ENCODE results near the gene LRMDA. TPM values are rescaled to one million over a fixed set of nuclear protein-coding genes. Genes with fewer than 3 reads are reported as not detected.

Gene LRMDA
- total and polyA plus RNA-seq, 10 of the 15 experiments (the other 5 are each of a cell fraction or from before 2014, with no cell fraction given) = 0.07 to 0.54 (median 0.29) TPM; not detected in 4

- TF ChIP-seq, protein P1, sequence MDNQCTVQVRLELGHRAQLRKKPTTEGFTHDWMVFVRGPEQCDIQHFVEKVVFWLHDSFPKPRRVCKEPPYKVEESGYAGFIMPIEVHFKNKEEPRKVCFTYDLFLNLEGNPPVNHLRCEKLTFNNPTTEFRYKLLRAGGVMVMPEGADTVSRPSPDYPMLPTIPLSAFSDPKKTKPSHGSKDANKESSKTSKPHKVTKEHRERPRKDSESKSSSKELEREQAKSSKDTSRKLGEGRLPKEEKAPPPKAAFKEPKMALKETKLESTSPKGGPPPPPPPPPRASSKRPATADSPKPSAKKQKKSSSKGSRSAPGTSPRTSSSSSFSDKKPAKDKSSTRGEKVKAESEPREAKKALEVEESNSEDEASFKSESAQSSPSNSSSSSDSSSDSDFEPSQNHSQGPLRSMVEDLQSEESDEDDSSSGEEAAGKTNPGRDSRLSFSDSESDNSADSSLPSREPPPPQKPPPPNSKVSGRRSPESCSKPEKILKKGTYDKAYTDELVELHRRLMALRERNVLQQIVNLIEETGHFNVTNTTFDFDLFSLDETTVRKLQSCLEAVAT (IDR thresholded peaks at IDR 0.05) = no peak; the same call in 1 of the 2 replicates
- TF ChIP-seq KLF5 (IDR thresholded peaks at IDR 0.05; ENCODE audit: partially characterized antibody) = no peak
- no peak for TF ChIP-seq SPI1 (IDR thresholded peaks at IDR 0.05; ENCODE audit: borderline replicate concordance, insufficient read depth, low read depth, low read length)
- peak; percentile 58 for TF ChIP-seq NR2C1 (IDR thresholded peaks at IDR 0.05)
- TF ChIP-seq POLR2A (IDR thresholded peaks at IDR 0.05; ENCODE audit: low read depth, low read length) = 0 out of 2 replicates have a peak, but pooled peaks have one; percentile 25
- no peak for TF ChIP-seq NRF1 (conservative IDR thresholded peaks at IDR 0.05; ENCODE audit: low read depth, low read length)
- no peak for TF ChIP-seq MEF2A (IDR thresholded peaks at IDR 0.05; ENCODE audit: insufficient read depth, low read depth, low read length)
- no peak for TF ChIP-seq JUND (IDR thresholded peaks at IDR 0.05; ENCODE audit: low read depth, low read length)
- TF ChIP-seq NBN (IDR thresholded peaks at IDR 0.05) = peak; percentile 82
- TF ChIP-seq NFXL1 (IDR thresholded peaks at IDR 0.05; ENCODE audit: borderline replicate concordance) = no peak
- peak; percentile 71; the same call in 1 of the 2 replicates for TF ChIP-seq ZNF687 (IDR thresholded peaks at IDR 0.05)
- no peak for TF ChIP-seq RAD21 (IDR thresholded peaks at IDR 0.05; ENCODE audit: insufficient read depth, low read depth, low read length)
- no peak for TF ChIP-seq PML (IDR thresholded peaks at IDR 0.05; ENCODE audit: low read length)
- TF ChIP-seq TBL1XR1 (IDR thresholded peaks at IDR 0.05; ENCODE audit: low read depth, low read length) = no peak
- no peak for TF ChIP-seq YBX1 (IDR thresholded peaks at IDR 0.05)
- no peak for TF ChIP-seq ATF7 (IDR thresholded peaks at IDR 0.05; ENCODE audit: low read depth)
- no peak for TF ChIP-seq PAX8 (IDR thresholded peaks at IDR 0.05)
- TF ChIP-seq RBBP5 (conservative IDR thresholded peaks at IDR 0.05) = no peak
- TF ChIP-seq RCOR1 (conservative IDR thresholded peaks at IDR 0.05; ENCODE audit: low read depth, low read length) = no peak
- TF ChIP-seq HDAC6 (IDR thresholded peaks at IDR 0.05; ENCODE audit: unreplicated experiment) = peak; percentile 79
- no peak for TF ChIP-seq EED (IDR thresholded peaks at IDR 0.05; ENCODE audit: low read depth)
- TF ChIP-seq ZNF217 (IDR thresholded peaks at IDR 0.05) = peak; percentile 73
- TF ChIP-seq ZNF24 (IDR thresholded peaks at IDR 0.05) = no peak
- no peak for TF ChIP-seq SIX5 (IDR thresholded peaks at IDR 0.05; ENCODE audit: low read depth, low read length, severe bottlenecking)
- no peak for TF ChIP-seq SMC3 (IDR thresholded peaks at IDR 0.05; ENCODE audit: borderline replicate concordance, low read length)
- TF ChIP-seq PKNOX1 (IDR thresholded peaks at IDR 0.05) = peak; percentile 60; the same call in 1 of the 2 replicates
- TF ChIP-seq BACH1 (IDR thresholded peaks at IDR 0.05; ENCODE audit: borderline replicate concordance) = peak; percentile 66
These were observed 29.6 kb upstream of the LRMDA start, which contains the start of gene ZNF503 (continued) for GRCh38 chr10:75401569-75402485.

Measured in GM12878 (cell line).